Kidney glomerular epithelial cell (primary cell): ENCODE data around the gene CFL1.
"Not testable (repeated sequence)": the region's sequence is repeated elsewhere in the genome, so short reads cannot be mapped to it uniquely, and the experiment has no call there.

Experiments
- DNase-seq: peaks from one replicate; lab custom pipeline; 2025; lab: John Stamatoyannopoulos, UW

Gene CFL1

GRCh38 chr11:65857853-65858680, at the start of gene CFL1:
Gene CFL1, minus strand, starts transcription at chr11:65858180. Its CDS starts 81 bp downstream, at chr11:65858099.
- peak; percentile 94 for DNase-seq

GRCh38 chr11:65906602-65907001, 48.6 kb upstream of the CFL1 start:
- DNase-seq: no peak

- DNase-seq: no peak
Observed at GRCh38 chr11:65903715-65904114, 45.7 kb upstream of the CFL1 start.

- peak; percentile 76 for DNase-seq
Observed at GRCh38 chr11:65903068-65903481, 45.1 kb upstream of the CFL1 start.

- no peak for DNase-seq
Observed at GRCh38 chr11:65900899-65901180, 42.9 kb upstream of the CFL1 start.

- peak; percentile 59 for DNase-seq
Observed at GRCh38 chr11:65900125-65900898, 42.3 kb upstream of the CFL1 start, which contains the start of gene FOSL1. Gene FOSL1, minus strand, starts transcription at chr11:65900388. Its CDS starts 49 bp downstream, at chr11:65900339.

GRCh38 chr11:65899356-65900124, 41.6 kb upstream of the CFL1 start:
- peak; percentile 58 for DNase-seq

- no peak for DNase-seq
Observed at GRCh38 chr11:65898656-65899355, 40.8 kb upstream of the CFL1 start.

GRCh38 chr11:65897020-65897471, 39.1 kb upstream of the CFL1 start:
- no peak for DNase-seq

GRCh38 chr11:65896034-65896999, 38.3 kb upstream of the CFL1 start:
- no peak for DNase-seq

- DNase-seq: no peak
Observed at GRCh38 chr11:65895482-65895981, 37.6 kb upstream of the CFL1 start.

- DNase-seq: no peak
Observed at GRCh38 chr11:65894034-65894591, 36.1 kb upstream of the CFL1 start.

GRCh38 chr11:65892661-65893317, 34.8 kb upstream of the CFL1 start:
- no peak for DNase-seq

- DNase-seq: not testable (repeated sequence)
Observed at GRCh38 chr11:65892137-65892540, 34.2 kb upstream of the CFL1 start.

- DNase-seq: no peak
Observed at GRCh38 chr11:65891219-65892136, 33.5 kb upstream of the CFL1 start.

- peak; percentile 86 for DNase-seq
Observed at GRCh38 chr11:65890324-65891218, 32.6 kb upstream of the CFL1 start, which contains the start of gene CCDC85B. Gene CCDC85B, plus strand, starts transcription at chr11:65890673. Its CDS starts 111 bp downstream, at chr11:65890784.

GRCh38 chr11:65888163-65888814, 30.3 kb upstream of the CFL1 start, which contains the start of gene FIBP:
Gene FIBP, minus strand, starts transcription at chr11:65888471. Its CDS starts 53 bp downstream, at chr11:65888418.
- DNase-seq: peak; percentile 95
